ENCODE data around the gene TEX29. TPM values are rescaled to one million over a fixed set of nuclear protein-coding genes. Genes with fewer than 3 reads are reported as not detected.

Gene TEX29
- total RNA-seq, 4 donors from 2014 or later: not detected

DNA sequence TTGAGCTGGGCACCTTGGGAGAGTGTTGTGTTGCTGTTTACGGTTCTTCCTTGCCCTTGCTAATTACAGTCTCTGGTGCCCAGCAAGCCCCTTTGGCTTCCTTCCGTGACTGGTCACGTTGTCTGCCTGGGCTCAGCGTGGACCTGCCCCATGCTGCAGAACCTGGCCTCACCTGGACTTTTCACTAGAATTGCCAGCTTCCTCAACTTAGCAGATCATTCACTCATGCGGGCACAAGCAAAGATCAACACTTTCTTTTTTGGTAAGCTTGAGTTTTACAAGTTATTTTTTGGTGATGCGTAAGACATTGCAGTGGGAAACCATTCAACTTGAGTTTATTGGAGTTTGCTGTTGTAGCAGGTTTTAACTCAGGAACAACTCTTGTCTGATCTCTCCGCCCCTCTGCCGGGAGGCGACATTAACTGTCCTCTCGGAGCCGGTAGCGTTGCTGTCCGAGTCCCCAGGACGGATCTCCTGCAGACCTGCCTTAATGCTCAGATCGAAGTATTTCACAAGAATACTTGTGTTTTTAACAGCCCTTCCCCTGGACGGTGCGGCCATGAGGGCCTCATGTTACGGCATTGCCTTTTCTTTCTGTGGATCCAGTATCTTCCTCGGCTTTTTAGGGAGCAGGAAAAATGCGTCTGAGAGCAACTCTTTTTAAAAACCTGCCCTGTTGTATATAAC, 15.7 kb upstream of the TEX29 start:
- TF ChIP-seq POLR2A (IDR thresholded peaks at IDR 0.05): no peak
- TF ChIP-seq, protein P1, sequence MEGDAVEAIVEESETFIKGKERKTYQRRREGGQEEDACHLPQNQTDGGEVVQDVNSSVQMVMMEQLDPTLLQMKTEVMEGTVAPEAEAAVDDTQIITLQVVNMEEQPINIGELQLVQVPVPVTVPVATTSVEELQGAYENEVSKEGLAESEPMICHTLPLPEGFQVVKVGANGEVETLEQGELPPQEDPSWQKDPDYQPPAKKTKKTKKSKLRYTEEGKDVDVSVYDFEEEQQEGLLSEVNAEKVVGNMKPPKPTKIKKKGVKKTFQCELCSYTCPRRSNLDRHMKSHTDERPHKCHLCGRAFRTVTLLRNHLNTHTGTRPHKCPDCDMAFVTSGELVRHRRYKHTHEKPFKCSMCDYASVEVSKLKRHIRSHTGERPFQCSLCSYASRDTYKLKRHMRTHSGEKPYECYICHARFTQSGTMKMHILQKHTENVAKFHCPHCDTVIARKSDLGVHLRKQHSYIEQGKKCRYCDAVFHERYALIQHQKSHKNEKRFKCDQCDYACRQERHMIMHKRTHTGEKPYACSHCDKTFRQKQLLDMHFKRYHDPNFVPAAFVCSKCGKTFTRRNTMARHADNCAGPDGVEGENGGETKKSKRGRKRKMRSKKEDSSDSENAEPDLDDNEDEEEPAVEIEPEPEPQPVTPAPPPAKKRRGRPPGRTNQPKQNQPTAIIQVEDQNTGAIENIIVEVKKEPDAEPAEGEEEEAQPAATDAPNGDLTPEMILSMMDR (IDR thresholded peaks at IDR 0.05): no peak
- Histone ChIP-seq H3K36me3 (peaks cover 51 to 63% of the 10 kb centered on the region in 2 donors), H3K9me3 (no peaks in the 10 kb centered on the region), H3K4me1 (no peaks in the 10 kb centered on the region), H3K4me3 (replicated peaks in 1 of 3) (no peak overlapping the region), H3K27ac (no peak overlapping the region), H3K27me3 (no peaks in the 10 kb centered on the region)
- intact Hi-C loops (cut with DNase I): no loop called here
- 95 to 96% methylated on average over 20 of the region's 20 CpGs for WGBS, 2 donors
- DNase-seq: no peak

DNA sequence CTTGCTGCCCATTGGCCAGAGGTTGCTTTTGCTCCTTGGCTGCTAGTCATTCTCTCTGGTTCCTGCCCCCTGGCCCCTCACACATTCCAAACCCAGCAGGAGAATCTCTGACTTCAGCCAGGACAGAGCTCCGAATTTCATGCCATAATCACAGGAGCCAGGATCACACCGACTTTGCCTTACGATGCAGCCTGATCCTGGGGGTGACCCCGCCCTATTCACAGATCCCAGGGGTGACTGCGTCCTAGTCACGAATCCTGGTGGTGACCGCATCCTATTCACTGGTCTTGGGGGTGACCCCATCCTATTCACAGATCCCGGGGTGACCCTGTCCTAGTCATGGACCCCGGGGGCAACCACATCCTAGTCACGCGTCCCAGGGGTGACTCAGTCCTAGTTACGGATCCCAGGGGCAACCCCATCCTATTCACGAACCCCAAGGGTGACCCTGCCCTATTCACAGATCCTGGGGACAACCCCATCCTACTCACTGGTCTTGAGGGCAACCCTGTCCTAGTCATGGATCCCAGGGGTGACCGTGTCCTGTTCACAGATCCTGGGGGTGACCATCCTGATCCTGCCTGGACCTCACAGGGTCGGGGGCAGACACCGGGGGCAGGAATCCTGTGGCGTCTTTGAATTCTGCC, 7.4 kb upstream of the TEX29 start:
- TF ChIP-seq POLR2A (IDR thresholded peaks at IDR 0.05): no peak
- TF ChIP-seq, protein P1 (IDR thresholded peaks at IDR 0.05): no peak
- Histone ChIP-seq H3K27me3 (no peaks in the 10 kb centered on the region), H3K27ac (no peak overlapping the region), H3K36me3 (no peaks in the 10 kb centered on the region), H3K9me3 (no peaks in the 10 kb centered on the region), H3K4me1 (no peaks in the 10 kb centered on the region), H3K4me3 (replicated peaks in 1 of 3) (no peak overlapping the region)
- intact Hi-C loops (cut with DNase I): no loop called here
- WGBS, 2 donors: 94 to 97% methylated on average over 14 to 15 of the region's 17 CpGs
- DNase-seq: no peak

DNA sequence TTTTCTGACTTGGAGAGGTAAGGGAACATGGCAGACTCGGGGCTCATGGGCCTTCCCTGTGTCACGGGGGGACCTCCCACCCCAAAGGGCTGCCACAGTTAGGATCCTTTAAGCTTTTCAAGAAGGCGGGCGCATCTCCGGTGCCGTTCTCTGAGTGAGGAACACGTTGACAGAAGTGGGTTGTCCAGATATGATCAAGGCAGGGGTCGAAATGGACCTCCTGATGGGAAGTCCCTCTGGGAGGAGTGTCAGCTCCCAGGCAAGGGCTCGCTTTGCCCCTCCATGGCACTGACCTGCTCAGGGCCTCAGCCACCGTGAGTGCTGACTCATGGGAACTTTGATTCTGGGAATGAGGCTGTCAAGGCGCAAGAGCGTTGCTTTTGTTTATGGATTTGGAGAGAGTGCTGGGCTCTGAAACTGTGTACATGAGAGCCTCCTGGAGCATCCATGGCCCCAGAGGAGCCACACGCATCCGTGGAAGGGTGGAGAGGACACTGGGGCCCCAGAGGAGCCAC, 6.5 kb upstream of the TEX29 start:
- no peak overlapping the region for H3K4me3 ChIP-seq (replicated peaks in 1 of 3)
- no peaks in the 10 kb centered on the region for H3K36me3 ChIP-seq
- no peaks in the 10 kb centered on the region for H3K9me3 ChIP-seq
- TF ChIP-seq, protein P1 (IDR thresholded peaks at IDR 0.05): no peak
- no peak for TF ChIP-seq POLR2A (IDR thresholded peaks at IDR 0.05)
- no peaks in the 10 kb centered on the region for H3K4me1 ChIP-seq
- WGBS, 2 donors: 76 to 83% methylated on average over 14 of the region's 14 CpGs
- intact Hi-C loops (cut with DNase I): no loop called here
- H3K27me3 ChIP-seq: no peaks in the 10 kb centered on the region
- no peak for DNase-seq
- no peak overlapping the region for H3K27ac ChIP-seq

DNA sequence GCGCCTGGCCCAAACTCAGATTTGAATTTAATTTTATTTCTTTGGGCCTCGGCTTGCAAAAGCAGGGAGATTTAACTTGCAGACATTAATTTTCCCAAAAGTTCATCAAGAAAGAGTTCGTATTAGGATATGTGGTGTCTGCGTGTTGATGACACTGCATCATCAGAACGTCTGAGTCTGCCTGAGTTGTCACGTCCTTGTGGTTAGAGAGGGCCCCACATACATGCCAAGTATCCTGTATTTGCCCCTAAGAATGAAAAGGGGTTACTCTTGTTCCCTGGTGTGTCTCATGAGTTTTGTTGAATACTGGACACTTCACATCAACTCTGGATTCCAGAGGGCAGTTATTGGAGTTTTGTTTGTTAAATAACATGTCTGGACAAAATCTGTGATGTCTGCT, 5.6 kb upstream of the TEX29 start:
- Histone ChIP-seq H3K36me3 (no peaks in the 10 kb centered on the region), H3K4me1 (no peaks in the 10 kb centered on the region), H3K27me3 (no peaks in the 10 kb centered on the region), H3K4me3 (replicated peaks in 1 of 3) (no peak overlapping the region), H3K9me3 (no peaks in the 10 kb centered on the region), H3K27ac (no peak overlapping the region)
- DNase-seq: no peak
- intact Hi-C loops (cut with DNase I): no loop called here
- 84 to 89% methylated on average over 6 of the region's 6 CpGs for WGBS, 2 donors
- TF ChIP-seq, protein P1 (IDR thresholded peaks at IDR 0.05): no peak
- no peak for TF ChIP-seq POLR2A (IDR thresholded peaks at IDR 0.05)

DNA sequence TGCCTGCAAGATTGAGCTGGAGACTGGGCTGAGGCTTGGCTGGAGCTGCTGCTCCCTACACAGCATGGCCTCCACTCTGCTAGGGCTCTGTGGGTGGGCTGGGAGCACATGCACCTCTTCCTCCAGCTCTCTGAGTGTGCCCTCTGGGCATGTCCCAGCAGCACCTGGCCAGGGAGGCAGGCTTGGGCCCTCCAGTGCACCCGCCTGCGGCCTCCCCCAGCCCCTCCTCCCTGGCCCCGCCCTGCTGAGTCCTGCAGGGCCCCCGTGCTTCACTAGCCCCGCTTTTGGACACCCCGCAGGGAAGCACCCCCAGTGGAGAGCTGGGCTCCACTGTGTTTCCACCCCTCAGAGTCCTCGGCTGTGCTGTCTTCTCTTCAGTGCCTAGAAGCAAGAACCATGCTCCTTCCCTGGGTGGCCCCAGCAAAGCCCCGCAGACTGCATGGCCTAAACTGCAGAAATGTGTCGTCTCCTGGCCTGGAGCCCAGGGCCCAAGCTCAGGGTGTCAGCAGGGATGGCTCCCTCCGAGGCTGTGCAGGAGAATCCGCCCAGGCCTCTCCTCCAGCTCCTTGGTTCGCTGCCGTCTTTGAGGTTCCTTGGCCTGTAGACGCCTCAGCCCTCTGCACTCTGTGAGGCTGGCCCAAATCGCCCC, 5.0 kb upstream of the TEX29 start:
- no peaks in the 10 kb centered on the region for H3K27me3 ChIP-seq
- TF ChIP-seq, protein P1 (IDR thresholded peaks at IDR 0.05): no peak
- TF ChIP-seq POLR2A (IDR thresholded peaks at IDR 0.05): no peak
- no peaks in the 10 kb centered on the region for H3K36me3 ChIP-seq
- WGBS, 2 donors: 89 to 94% methylated on average over 5 to 15 of the region's 15 CpGs
- no peaks in the 10 kb centered on the region for H3K9me3 ChIP-seq
- H3K4me3 ChIP-seq (replicated peaks in 1 of 3): no peak overlapping the region
- H3K27ac ChIP-seq: no peak overlapping the region
- no peak for DNase-seq
- no peaks in the 10 kb centered on the region for H3K4me1 ChIP-seq
- intact Hi-C loops (cut with DNase I): no loop called here
